Measurements from ENCODE around the gene NAP1L4. TPM values are rescaled to one million over a fixed set of nuclear protein-coding genes. Genes with fewer than 3 reads are reported as not detected.
A peak's percentile ranks its signal among the peaks of the same experiment; 100 is the strongest.
"Not testable (repeated sequence)": the region's sequence is repeated elsewhere in the genome, so short reads cannot be mapped to it uniquely, and the experiment has no call there.

The NAP1L4 gene
- total RNA-seq, 1 donor from 2014 or later, result 148 TPM

DNA sequence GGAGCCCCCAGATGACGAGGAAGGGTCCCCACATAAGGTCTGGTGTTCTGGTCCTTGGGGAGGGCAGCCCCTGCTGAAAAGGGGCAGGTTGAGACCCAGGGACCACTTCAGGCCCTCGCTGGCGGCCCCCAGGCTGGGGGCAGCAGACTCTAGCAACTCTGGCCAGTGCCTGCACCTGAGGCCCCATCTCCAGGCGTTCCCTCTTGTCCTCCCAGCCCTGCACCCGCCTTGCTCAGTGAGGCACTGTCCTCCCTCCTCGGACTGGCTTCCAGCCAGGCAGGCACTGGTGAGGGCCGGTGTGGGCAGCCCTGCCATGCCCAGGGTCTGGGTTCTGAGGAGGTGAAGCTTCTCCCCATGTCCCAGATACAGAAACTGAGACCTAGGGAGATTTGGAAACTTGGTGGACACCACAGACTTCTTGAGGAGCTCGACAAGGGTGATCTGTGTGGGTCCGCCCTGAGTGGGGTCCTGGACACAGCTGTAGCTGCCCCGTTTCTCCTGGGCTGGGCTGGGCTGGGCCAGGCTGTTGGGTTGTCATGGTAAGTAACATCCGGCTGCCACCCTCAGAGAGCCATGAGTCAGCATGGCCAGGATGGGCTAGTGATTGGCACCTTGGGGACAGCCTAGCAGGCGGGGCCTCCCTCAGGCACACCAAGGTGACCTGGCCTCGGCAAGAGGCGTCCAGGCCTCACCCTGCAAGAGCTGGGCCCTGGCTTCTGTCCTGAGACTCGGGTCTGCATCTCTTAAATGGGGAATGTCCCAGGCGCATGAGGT, 51.8 kb downstream of the NAP1L4 start:
- H3K27ac Mint-ChIP-seq (ENCODE audit: unreplicated experiment), result peak overlapping the region; percentile 52
- H3K27me3 Mint-ChIP-seq (ENCODE audit: unreplicated experiment), result no peaks in the 10 kb centered on the region
- DNase-seq (ENCODE audit: extremely low spot score, unreplicated experiment), result no peak
- H3K36me3 Mint-ChIP-seq (ENCODE audit: unreplicated experiment), result peaks cover 16% of the 10 kb centered on the region
- H3K4me3 Mint-ChIP-seq (ENCODE audit: unreplicated experiment), result no peak overlapping the region
- peaks cover 7% of the 10 kb centered on the region for H3K9me3 Mint-ChIP-seq (ENCODE audit: unreplicated experiment)
- no peak for TF ChIP-seq CTCF (IDR thresholded peaks at IDR 0.05)
- H3K4me1 Mint-ChIP-seq (ENCODE audit: unreplicated experiment), result peaks cover 13% of the 10 kb centered on the region

- H3K4me1 Mint-ChIP-seq (ENCODE audit: unreplicated experiment); H3K27ac Mint-ChIP-seq (ENCODE audit: unreplicated experiment); H3K9me3 Mint-ChIP-seq (ENCODE audit: unreplicated experiment); H3K4me3 Mint-ChIP-seq (ENCODE audit: unreplicated experiment); H3K36me3 Mint-ChIP-seq (ENCODE audit: unreplicated experiment); DNase-seq (ENCODE audit: extremely low spot score, unreplicated experiment); H3K27me3 Mint-ChIP-seq (ENCODE audit: unreplicated experiment): not testable (repeated sequence)
These were observed 53.4 kb downstream of the NAP1L4 start for GRCh38 chr11:2938458-2939418.

GRCh38 chr11:2937641-2938457, 54.3 kb downstream of the NAP1L4 start:
- not testable (repeated sequence) for H3K9me3 Mint-ChIP-seq (ENCODE audit: unreplicated experiment); H3K27me3 Mint-ChIP-seq (ENCODE audit: unreplicated experiment); H3K4me3 Mint-ChIP-seq (ENCODE audit: unreplicated experiment); H3K36me3 Mint-ChIP-seq (ENCODE audit: unreplicated experiment); DNase-seq (ENCODE audit: extremely low spot score, unreplicated experiment)
- Mint-ChIP-seq H3K4me1 (ENCODE audit: unreplicated experiment) (peaks cover 16% of the 10 kb centered on the region), H3K27ac (ENCODE audit: unreplicated experiment) (peak overlapping the region; percentile 57)

DNA sequence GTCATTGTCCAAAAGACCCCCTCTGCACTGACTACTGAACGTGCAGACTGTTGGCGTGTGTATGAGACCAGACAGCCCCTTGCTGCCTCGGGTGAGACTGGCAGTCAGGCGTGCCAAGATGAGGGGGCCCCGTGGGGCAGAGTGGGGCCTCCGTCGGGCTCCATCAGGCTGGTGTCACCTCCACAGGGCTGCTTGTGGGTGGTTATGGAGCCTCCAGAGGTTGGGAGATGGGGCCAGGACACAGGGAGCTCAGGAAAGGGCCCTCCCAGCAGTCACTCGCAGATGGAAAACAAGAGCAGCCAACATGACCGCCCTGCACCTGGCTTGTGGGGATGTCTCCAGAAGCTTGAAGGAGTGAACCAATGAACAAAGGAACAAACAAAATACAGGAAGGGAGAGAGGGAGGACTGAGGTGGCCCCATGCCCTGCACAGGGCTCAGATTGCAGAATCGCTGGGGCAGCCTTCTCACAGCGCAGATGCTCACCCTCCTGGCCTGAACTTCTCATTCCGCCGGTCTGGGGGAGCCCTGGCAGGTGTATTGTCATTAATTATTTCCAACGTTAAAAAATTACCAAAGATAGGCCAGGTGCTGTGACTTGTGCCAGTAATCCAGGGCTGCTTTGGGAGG, 57.4 kb downstream of the NAP1L4 start:
- no peak for TF ChIP-seq CTCF (IDR thresholded peaks at IDR 0.05)
- no peak overlapping the region for H3K27ac Mint-ChIP-seq (ENCODE audit: unreplicated experiment)
- peaks cover 34% of the 10 kb centered on the region for H3K4me1 Mint-ChIP-seq (ENCODE audit: unreplicated experiment)
- H3K36me3 Mint-ChIP-seq (ENCODE audit: unreplicated experiment), result peaks cover 10% of the 10 kb centered on the region
- no peak overlapping the region for H3K4me3 Mint-ChIP-seq (ENCODE audit: unreplicated experiment)
- H3K27me3 Mint-ChIP-seq (ENCODE audit: unreplicated experiment), result no peaks in the 10 kb centered on the region
- peaks cover 7% of the 10 kb centered on the region for H3K9me3 Mint-ChIP-seq (ENCODE audit: unreplicated experiment)
- DNase-seq (ENCODE audit: extremely low spot score, unreplicated experiment), result no peak

DNA sequence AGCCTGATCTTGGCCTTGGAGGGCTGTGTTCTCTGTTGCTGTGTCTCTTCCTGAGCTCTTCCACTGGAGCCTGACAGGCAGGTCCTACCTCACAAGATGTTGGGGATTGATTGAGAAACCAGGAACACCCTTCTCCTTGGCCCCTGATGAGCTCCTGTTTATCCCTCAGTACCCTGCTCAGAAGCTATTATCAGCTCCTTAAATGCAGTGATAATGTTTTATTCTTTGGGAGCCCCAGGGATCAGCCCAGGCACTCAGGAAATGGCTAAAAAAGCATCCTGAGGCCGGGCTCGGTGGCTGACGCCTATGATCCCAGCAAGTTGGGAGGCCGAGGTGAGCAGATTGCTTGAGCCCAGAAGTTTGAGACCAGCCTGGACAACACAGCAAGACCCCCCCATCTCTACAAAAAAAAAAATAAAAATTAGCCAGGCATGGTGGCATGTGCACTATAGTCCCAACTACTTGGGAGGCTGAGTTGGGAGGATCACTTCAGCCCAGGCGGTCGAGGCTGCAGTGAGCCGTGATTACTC, 58.0 kb downstream of the NAP1L4 start:
- Mint-ChIP-seq H3K36me3 (ENCODE audit: unreplicated experiment) (peaks cover 8% of the 10 kb centered on the region), H3K4me1 (ENCODE audit: unreplicated experiment) (peaks cover 34% of the 10 kb centered on the region), H3K27me3 (ENCODE audit: unreplicated experiment) (no peaks in the 10 kb centered on the region), H3K4me3 (ENCODE audit: unreplicated experiment) (no peak overlapping the region), H3K27ac (ENCODE audit: unreplicated experiment) (peak overlapping the region; percentile 84), H3K9me3 (ENCODE audit: unreplicated experiment) (peaks cover 7% of the 10 kb centered on the region)
- TF ChIP-seq CTCF (IDR thresholded peaks at IDR 0.05), result no peak
- no peak for DNase-seq (ENCODE audit: extremely low spot score, unreplicated experiment)
